Measurements from ENCODE around the gene SPATA2.
A peak's percentile ranks its signal among the peaks of the same experiment; 100 is the strongest.

Gene SPATA2

DNA sequence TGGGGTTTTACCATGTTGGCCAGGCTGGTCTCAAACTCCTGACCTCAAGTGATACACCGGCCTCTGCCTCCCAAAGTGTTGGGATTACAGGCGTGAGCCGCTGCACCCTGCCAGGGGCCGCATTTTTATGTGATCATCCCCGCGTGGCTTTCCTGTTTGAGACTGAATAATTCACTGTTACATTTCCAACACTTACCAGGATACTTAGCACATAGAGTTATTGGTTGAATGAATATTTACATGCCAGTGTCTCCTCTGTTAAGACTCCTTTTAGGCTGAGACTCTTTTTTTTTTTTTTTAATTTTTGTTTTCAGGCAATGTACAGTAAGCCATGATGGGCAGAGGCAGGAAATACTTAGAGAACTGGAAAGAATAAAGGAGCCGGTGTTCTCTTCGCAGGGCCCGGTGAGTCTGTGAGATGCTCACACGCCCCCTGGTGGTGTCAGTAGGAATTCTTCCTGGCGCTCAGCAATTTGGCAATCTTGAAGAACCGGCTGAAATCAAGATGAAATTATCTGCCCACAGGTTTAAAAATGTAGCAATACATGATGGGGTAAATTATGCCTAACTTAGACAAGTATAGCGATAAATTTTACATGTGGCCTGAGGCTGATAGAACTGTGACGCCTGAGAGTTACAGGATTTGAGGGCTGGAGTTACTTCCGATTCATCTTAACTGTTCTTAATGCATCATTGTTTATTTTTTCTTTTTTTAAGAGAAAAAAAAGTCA is 13.2 kb upstream of the SPATA2 start:
- DNase-seq, result peak; percentile 73 to 89 (median 74)

DNA sequence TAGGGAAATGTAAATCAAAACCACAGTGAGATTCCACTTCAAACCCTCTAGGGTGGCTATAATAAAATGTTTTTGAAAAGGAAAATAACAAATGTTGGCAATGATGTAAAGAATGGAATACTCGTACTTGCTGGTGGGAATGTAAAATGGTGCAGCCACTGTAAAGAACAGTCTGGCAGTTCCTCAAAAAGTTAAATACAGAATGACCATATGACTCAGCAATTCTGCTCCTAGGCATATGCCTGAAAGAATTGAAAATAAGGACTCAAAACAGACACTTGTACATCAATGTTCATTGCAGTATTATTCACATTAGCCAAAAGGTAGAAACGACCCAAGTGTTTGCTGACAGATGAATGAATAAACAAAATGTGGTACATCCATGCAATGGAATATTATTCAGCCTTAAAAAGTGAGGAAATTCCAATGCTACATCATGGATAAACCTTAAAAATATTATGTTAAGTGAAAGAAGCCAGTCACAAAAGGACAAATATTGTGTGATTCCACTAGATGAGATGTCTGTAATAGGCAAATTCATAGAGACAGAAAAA is 10.6 kb upstream of the SPATA2 start:
- DNase-seq, result no peak

DNA sequence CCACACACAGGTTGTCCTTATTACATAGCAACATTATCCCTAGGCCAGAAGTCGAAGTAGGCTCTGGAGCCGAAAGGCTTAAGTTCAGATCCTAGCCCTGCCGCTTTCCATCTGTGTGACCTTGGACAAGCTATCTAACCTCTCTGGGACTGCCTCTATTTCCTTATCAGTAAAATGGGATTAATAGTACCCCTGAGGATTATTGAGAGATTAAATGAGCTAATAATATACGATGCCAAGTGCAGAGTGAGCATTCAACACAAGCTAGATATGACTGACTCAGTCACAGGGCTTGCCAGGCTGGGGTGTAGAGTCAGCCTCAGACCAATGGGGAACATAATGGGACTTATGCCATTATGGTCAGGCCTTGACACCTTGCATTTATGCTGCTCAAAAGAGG is 8.9 kb upstream of the SPATA2 start:
- DNase-seq, result no peak

DNA sequence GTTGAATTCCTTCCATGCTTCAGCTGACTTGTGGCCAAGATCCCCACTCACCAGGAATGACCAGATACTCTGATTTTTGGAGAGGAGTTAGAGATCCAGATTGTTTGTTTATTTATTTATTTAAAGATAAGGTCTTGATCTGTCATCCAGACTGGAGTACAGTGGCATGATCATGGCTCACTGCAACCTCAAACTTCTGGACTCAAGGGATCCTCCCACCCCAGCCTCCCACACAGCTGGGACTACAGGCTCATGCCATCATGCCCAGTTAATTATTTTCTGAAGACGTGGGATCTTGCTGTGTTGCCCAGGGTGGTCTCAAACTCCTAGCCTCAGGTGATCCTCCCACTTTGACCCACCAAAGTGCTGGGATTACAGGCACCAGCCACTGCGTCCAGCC is 4.1 kb upstream of the SPATA2 start:
- no peak for DNase-seq

DNA sequence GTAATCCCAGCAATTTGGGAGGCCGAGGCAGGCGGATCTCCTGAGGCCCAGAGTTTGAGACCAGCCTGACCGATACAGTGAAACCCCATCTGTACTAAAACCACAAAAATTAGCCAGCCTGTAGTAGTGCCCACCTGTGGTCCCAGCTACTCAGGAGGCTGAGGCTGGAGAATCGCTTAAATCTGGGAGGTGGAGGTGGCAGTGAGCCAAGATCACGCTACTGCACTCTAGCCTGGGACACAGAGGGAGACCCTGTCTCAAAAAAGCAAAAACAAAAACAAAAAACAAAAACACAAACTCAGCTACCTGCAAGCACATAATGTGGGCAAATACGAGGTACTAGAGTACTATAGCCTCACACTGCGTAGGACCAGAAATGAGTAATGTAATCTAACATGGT is 3.7 kb upstream of the SPATA2 start:
- DNase-seq, result no peak

DNA sequence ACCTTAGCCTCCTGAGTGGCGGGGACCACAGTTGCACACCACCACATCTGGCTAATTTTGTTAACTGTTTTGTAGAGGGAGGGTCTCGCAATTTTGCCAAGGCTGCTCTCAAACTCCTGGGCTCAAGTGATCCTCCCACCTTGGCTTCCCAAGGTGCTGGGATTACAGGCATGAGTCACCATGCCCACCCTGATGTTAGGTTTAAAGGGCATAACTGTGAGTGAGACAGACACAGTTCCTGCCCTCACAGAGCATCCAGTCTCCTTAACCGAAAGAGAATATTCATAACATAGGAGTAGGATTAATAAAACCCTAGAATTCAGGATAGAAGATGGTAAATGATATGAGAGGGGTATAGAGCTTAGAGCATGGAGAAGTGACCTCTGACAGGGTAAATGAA is 3.1 kb upstream of the SPATA2 start:
- DNase-seq, result no peak

DNA sequence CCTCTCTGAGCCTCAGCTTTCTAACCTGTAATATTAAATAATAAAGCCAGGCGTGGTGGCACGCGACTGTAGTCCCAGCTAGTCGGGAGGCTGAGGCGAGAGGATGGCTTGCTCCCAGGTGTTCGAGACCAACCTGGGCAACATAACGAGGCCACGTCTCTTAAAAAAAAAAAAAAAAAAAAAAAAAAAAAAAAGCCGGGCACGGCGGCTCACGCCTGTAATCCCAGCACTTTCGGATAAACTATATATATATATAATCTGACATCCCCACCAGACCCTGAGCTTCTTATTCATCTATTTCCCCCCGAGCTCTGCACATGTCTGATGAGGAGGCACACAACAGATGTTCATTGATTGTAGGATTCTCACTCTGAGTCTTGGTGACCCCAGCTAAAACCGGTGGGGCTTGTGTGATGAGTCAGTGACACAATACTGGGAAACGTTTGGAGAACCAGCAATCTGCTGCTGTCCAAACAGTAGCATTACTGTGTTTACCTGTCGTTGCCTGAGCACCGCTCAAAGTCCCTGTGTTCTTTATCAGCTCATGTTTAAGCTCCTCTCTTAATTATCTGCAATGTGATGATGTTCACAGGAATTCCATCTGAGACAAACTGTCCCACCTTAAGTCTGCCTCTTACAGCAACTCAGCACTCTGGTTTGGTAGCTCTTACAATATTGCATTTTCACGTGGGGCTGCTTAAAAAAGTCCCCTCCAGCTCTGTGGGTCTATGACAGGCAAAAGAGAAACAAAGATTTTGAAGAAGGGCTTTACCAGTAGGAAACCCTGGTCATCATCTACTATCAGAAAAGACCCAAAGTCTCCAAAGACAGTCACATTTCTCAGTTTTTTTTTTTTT is 1.0 kb upstream of the SPATA2 start:
- peak; percentile 26 to 82 (median 63) for DNase-seq

DNA sequence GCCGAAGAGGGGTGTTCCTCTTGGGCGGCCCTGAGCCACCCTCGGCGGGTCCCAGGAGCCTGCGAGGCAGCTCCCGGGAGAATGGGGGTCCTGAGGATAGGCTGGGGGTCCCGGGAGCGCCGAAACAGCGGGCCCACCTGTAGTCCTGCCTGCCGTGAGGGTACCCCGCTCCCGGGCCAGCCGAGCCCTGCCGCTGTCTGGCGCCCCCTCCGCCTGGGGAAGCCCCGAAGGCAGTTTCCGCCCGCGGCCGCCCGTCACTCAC is 280 bp downstream of the SPATA2 start:
- no peak for DNase-seq

DNA sequence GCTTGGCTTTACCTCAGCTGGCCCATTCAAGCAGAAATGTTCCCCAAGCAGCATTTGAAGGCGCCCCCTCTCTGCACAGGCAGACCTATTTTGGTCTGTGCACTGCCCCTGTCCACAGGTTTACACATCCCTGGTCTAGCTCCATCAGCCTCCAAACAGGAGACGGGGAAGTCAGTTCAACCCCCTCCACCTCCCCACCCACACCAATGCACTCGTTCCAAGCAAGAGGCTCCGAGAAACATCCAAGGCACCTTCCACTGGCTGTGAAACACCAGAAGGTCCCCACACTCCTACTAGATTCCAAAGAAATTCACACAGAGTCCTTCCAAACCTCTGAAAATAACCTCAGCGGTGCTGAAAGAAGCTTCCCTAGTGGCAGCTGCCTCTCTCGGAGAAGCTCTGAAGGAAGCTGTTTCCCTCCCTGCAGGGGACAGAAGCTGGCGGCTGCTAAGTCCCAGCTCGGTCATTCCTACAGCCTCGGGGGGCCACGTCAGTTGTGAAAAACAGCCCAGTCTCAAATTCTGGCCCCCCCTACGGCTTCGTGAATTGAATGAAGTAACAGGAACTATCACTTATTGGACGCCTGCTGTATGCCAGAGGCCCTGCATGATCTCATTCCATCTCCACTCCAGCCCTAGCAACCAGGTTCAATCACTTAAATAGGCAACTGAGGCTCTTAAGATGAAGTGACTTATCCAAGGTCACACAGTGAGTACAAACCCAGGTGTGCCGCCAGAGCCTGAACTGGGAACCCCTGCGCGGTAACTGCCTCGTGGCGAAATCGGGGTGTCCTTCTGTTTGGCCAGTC is 815 bp downstream of the SPATA2 start:
- DNase-seq, result peak in 1 of 3 experiments; percentile 24

DNA sequence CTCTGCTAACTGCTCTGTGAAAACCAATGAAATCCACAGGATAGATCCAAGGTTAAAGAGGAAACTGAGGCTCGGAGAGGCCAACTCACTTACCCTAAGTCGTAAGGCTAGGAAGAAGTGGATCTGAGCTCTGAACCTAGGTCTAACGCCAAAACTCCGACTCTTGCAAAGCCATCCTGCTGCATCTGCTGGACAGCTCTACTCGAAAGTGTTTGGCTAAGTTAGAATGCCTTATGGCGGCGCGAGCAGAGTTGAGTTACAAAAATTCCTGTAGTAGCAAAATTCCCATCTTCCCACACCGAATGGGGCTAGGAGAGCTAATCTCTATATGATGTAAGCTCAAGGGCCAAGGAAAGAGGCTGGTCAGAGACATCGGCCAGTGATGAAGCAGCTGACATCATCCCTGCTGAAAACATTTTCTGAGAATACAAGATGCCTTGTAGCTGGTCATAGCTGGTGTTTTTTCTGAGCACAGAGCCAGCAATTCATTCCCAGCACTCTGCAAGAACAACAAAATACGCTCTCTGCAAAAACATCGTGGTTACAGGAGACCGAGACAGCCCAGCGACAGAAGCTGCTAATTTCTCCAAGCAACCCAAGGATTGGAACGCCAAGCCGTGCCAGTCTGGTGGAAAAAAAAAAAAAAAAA is 1.8 kb downstream of the SPATA2 start:
- no peak for DNase-seq

DNA sequence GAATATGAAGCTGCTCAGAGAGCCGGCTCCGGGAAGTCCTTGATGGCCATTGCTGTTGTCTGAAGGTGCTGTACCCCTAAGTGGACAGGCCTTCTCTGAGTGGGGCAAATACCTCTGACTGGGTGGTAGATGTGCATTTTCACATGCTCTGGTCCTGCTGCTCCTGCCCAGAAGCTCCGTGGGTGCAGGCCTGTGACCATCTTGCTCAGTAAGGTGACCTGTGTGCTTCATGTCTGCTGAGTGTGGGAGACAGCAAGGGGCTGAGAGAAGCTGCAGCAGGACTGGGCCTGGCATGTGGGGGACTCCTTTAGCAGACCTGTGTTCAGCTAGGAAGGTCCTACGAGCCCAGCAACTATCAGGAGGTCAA is 5.0 kb downstream of the SPATA2 start:
- no peak for DNase-seq

DNA sequence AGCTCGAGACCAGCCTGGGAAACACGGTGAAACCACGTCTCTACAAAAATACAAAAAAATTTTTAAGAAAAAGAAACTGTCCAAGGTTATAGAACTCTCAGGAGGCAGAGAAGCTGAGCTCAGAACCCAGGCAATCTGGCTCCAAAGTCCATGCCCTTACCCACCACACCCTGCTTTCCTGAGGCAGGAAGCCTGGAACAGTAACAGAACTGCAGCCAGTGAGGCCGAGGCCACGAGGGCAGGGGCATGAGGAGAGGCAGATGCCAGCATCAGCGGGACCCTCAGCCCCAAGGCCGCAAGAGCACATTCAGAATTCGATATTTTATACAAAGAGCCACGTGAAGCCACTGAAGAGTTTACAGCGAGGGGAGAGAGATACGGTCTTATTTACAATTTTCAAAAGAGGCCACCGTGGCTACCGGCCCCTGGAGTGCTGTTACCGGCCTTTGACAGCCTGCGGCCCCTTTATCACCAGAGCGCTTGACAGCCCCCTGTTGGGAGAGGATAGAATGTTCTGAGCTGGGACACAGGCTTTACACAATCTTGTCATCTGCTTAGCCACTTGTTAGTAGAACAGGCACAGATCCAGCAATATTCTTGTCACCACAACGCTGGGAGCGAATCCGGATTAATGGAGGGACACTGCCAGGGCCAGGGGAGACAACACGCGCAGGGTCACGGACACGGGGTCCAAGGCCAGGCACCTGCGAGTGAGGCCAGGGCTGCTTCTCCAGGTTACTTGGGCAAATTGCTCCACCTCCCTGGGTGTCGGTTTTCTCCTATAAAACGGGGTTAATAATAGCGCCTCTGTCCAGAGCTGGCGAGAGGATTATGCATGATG is 5.6 kb downstream of the SPATA2 start:
- no peak for DNase-seq

DNA sequence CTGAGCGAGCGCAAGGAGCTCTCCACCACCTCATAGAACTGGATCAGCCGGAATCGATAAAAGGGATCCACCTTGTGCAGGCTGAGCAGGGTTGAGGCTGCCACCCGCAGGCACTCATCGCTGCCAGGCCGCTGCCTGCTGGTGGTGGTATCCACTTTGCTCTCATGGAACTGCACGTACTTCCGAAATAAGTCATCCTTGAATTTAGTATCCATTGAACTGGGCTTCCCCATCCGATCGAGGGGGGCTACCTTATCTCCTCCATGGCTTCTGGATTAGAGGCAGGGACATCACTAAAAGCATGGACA is 7.1 kb downstream of the SPATA2 start:
- DNase-seq, result no peak

DNA sequence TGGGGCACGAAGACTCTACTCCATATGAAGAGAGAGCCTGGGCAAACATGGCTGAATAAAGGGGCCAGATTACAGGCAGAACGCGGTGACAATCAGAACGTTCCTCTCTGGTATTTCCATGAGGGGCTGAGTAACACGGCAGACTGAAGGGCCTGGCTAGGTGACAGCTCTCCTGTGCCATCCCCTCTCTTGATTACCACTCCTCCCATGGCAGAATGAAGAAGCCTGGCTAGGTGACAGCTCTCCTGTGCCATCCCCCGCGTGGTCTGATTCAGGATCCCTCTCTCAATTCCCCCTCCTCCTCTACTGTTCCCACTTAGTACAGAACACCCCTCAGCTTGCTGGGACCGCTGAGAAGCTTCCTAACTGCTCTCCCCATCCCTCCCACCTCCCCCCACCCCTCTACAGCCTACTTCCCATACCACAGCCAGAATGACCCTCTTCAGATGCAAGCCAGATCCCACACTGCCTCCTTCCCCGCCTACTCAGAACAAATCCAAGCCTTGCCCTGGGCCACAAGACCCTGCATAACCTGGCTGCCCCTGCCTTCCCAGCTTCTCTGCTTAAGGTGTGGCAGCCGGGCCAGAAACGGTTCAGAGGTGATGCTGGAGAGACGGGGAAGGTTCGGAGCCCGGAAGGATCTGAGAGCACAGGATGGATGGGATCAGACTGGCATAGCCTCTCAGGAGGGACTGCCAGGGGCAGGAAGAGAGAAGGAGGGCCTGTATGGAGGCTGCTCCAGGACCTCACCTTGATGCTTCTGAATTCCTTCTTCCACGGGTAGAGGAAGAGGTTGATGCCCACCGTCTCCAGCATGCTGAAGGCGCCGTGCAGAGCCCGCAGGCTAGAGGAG is 7.7 kb downstream of the SPATA2 start:
- DNase-seq, result no peak

DNA sequence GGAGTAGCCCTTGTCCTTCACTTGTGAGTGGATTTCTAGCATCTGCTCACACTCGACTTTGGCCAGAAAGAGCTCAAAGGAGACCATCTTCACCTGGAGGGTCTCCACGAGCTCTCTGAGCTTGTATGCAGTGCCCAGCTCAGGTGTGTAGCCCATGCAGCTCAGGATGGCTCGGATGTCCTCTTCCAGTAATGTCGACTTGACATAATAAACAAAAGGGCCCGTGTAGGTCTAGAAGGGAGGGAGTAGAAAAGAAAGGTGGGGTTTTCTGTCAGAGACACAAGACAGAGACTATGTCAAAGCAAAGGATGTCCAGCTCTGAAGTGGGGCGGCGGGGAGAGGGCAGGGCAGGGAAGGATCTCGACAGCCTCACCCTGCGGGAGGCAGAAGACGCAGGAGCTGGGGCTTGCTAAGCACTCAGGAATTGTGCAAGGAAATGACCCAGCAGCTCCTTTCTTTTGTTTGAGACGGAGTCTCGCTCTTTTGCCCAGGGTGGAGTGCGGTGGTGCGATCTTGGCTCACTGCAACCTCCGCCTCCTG is 8.6 kb downstream of the SPATA2 start:
- DNase-seq, result no peak

DNA sequence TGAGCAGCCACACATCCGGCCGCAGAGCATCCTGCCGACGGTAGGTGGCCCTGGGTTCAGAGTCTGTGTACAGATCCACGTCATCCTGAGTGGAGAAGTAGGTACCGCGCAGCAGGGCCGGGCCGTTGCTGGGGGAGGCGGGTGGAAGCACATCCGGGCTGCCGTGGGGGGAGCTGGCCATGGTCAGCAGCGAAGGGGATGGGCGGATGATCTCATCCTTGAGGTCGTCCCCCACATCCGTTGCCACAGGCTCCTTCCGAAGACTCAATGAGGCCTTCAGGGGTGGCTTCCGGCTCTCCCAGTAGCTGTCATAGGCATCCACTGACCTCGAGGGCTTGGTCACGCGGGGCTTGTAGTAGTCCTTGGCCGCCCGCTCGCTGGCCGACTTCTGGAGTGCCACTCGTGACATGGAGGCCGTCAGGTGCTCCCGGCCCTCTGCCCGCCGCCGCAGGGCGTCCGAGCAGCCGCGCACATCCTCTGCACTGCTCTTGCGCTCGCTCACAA is 9.2 kb downstream of the SPATA2 start:
- DNase-seq, result no peak

DNA sequence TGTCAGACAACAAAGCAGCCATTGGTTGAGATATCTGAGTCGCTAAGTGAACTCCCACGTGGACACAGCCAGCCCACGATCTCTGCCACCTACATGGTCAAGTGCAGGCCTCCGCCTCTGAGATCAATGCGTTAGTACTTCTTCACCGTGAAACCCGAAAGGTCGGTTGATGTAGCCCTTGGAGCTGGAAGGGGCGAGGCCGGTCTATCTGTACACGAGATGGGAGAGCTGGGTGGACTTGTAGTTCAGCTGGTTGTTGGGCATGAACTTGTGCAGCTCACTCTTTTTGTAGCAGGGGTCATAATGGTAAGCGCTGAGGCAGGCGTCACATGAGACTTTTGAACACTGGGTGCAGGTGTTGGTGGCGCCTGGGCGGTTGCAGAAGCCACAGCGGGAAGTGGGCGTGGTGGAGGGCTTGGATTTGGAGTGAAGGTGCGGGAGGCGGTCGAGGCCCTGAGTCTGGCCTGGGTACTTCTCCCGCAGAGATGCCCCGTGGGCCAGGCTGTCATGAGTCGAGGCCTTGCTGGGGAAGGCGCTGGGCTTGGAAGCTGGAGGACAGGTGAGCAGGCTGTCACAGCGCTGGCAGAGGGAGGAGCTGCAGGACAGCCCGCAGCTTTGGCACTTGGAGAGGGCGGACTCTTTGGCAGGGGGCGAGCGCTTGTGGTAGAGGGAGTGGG is 9.8 kb downstream of the SPATA2 start:
- no peak for DNase-seq

DNA sequence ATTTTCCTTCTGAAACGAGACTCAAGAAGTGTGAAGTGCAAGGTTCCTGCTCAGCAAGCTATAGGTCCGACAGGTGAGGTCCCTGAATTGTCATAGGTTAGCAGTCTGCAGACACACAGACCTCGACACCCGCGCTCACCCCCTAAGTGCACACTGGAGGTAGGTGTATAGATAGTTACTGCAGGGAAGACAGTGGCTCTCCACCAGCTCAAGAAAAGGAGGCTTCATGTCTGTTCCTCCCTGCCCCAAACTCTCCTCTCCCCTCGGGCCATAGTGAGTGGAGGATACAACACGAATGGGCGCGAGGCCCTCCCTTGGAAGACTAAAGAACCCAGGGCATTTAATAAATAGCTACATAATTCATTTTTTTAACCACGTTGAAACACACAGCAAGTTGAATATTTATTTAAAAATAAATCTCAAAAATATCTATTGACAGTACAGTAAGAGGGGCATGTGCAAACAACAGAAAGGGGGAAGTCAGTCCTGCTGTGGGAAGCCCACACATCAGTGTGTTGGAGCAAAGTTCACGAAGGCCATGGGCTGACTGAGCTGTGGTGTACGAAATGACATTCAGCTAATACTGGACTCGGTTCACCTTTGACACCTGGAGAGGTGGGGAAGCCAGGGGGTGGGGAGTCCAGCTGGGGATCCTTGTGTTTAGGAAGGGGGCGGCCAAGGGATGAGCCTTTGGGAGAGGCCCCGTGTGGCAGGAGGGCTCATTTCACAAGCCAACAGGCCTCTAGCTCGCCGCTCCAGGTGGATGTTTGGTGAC is 10.7 kb downstream of the SPATA2 start:
- DNase-seq, result no peak

DNA sequence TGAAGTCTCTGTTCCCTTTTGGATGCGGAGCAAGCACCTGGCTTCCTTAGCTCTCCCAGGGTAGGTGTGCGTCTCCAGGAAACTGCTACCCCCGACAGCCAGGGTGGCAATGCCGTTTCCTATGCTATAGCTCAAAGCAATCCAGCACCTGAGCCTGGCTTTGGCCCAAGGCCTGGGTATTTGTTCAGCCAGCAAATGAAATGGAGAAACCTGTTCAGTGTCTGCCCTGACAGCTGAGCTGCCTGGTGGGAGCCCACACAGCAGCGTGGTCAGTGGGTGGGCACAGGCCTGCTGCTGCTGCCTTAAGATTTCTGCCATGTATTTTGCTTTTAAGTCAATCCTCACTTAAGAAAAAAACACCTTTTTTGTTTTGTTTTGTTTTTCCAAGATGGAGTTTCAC is 13.7 kb downstream of the SPATA2 start:
- no peak for DNase-seq

All from NCI-H1417 (cell line).